Fibroblast of skin of left quadriceps (primary cell): Measurements from ENCODE around the gene C7.
A peak's percentile ranks its signal among the peaks of the same experiment; 100 is the strongest.

Experiments used
- DNase-seq, 2 experiments: peaks; one replicate each; pipeline ENCODE4 v3.0.0-alpha.2; 2013; ENCODE audit warnings: low read depth in 2 of 2

The C7 gene

GRCh38 chr5:40916226-40916625, 6.9 kb downstream of the C7 start:
- DNase-seq, result no peak

- no peak for DNase-seq
Measured at GRCh38 chr5:40928886-40929448, 19.7 kb downstream of the C7 start.

GRCh38 chr5:40932766-40933165, 23.5 kb downstream of the C7 start:
- no peak for DNase-seq

- no peak for DNase-seq
Measured at GRCh38 chr5:40937075-40937474, 27.8 kb downstream of the C7 start.

GRCh38 chr5:40939753-40940152, 30.5 kb downstream of the C7 start:
- DNase-seq, result no peak

GRCh38 chr5:40945111-40945510, 35.8 kb downstream of the C7 start:
- no peak for DNase-seq

GRCh38 chr5:40955313-40955712, 46.0 kb downstream of the C7 start:
- DNase-seq, result no peak

- DNase-seq, result no peak
Measured at GRCh38 chr5:40957048-40957447, 47.8 kb downstream of the C7 start.

GRCh38 chr5:40958811-40959210, 49.5 kb downstream of the C7 start:
- DNase-seq, result no peak

- no peak for DNase-seq
Measured at GRCh38 chr5:40960037-40960436, 50.7 kb downstream of the C7 start.

GRCh38 chr5:40962207-40962955, 53.1 kb downstream of the C7 start:
- no peak for DNase-seq

GRCh38 chr5:40972434-40972833, 63.1 kb downstream of the C7 start:
- no peak for DNase-seq

GRCh38 chr5:40973364-40974004, 64.2 kb downstream of the C7 start:
- DNase-seq, result no peak

GRCh38 chr5:40976041-40976440, 66.7 kb downstream of the C7 start:
- DNase-seq, result no peak

GRCh38 chr5:40976836-40977235, 67.5 kb downstream of the C7 start:
- no peak for DNase-seq

GRCh38 chr5:40981420-40981819, 72.1 kb downstream of the C7 start:
- no peak for DNase-seq

- no peak for DNase-seq
Measured at GRCh38 chr5:40983781-40984180, 74.5 kb downstream of the C7 start.

GRCh38 chr5:40984884-40985283, 75.6 kb downstream of the C7 start:
- peak; percentile 2 to 4 for DNase-seq

- no peak for DNase-seq
Measured at GRCh38 chr5:40985501-40985900, 76.2 kb downstream of the C7 start.

- no peak for DNase-seq
Measured at GRCh38 chr5:40986666-40987065, 77.4 kb downstream of the C7 start.

- no peak for DNase-seq
Measured at GRCh38 chr5:40987349-40987748, 78.1 kb downstream of the C7 start.

GRCh38 chr5:40988746-40989510, 79.6 kb downstream of the C7 start:
- no peak for DNase-seq
